ENCODE results near the gene COPB1. TPM values are rescaled to one million over a fixed set of nuclear protein-coding genes. Genes with fewer than 3 reads are reported as not detected.
A peak's percentile ranks its signal among the peaks of the same experiment; 100 is the strongest.

The COPB1 gene
- total and polyA plus RNA-seq, 8 donors, result 31.4 to 58.0 (median 44.9) TPM

DNA sequence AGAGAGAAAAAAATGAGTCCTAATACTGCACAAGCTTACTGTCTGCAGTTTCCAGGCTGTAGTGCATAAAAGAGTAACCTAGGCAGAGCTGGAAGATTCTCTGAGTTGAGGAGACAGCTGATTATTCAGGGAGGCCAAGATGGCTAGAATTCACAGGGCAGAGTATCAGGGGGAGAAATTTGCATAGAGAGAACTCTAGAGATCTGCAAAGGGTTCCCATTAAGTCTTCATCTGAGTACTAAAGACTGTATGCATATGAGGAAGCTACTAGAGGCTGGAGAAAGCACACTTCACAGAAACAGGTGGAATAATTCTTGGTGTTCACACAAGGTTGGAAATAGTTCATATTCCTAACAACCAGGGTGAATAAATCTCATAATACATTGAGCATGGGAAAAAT, 74.0 kb downstream of the COPB1 start:
- no peak for DNase-seq
- TF ChIP-seq, protein P1, sequence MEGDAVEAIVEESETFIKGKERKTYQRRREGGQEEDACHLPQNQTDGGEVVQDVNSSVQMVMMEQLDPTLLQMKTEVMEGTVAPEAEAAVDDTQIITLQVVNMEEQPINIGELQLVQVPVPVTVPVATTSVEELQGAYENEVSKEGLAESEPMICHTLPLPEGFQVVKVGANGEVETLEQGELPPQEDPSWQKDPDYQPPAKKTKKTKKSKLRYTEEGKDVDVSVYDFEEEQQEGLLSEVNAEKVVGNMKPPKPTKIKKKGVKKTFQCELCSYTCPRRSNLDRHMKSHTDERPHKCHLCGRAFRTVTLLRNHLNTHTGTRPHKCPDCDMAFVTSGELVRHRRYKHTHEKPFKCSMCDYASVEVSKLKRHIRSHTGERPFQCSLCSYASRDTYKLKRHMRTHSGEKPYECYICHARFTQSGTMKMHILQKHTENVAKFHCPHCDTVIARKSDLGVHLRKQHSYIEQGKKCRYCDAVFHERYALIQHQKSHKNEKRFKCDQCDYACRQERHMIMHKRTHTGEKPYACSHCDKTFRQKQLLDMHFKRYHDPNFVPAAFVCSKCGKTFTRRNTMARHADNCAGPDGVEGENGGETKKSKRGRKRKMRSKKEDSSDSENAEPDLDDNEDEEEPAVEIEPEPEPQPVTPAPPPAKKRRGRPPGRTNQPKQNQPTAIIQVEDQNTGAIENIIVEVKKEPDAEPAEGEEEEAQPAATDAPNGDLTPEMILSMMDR (IDR thresholded peaks at IDR 0.05), result no peak
- no peaks in the 10 kb centered on the region for H3K4me1 ChIP-seq
- H3K27ac ChIP-seq, result no peak overlapping the region
- intact Hi-C loops (cut with DNase I), result no loop called here
- H3K36me3 ChIP-seq, result no peaks in the 10 kb centered on the region
- no peak overlapping the region for H3K4me3 ChIP-seq
- ATAC-seq, result no peak
- no peaks in the 10 kb centered on the region for H3K27me3 ChIP-seq
- no peaks in the 10 kb centered on the region for H3K9me3 ChIP-seq
- no peak for FAIRE-seq

DNA sequence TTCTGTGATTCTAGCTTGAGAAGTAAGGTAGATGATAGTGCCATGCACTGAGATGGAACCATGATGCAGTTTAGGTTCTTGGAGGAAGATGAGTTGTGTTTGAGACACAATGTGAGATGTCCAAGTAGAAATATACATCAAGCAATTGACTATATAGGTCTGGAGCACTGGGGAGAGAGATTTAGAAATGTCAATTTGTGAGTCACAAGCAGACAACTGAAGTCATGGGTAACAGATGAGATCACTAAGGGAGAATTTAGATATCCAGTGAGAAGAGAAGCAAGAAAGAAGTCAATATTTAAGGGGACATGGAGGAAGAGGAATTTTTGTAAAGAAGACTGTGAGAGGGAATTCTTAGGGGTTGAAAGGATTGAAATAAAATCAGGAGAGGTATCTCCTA, 75.5 kb downstream of the COPB1 start:
- Histone ChIP-seq H3K27ac (no peak overlapping the region), H3K9me3 (no peaks in the 10 kb centered on the region), H3K36me3 (no peaks in the 10 kb centered on the region), H3K4me3 (no peak overlapping the region), H3K27me3 (no peaks in the 10 kb centered on the region), H3K4me1 (no peaks in the 10 kb centered on the region)
- TF ChIP-seq, protein P1 (IDR thresholded peaks at IDR 0.05), result no peak
- FAIRE-seq (no peak), DNase-seq (no peak), ATAC-seq (no peak)
- intact Hi-C loops (cut with DNase I), result no loop called here

DNA sequence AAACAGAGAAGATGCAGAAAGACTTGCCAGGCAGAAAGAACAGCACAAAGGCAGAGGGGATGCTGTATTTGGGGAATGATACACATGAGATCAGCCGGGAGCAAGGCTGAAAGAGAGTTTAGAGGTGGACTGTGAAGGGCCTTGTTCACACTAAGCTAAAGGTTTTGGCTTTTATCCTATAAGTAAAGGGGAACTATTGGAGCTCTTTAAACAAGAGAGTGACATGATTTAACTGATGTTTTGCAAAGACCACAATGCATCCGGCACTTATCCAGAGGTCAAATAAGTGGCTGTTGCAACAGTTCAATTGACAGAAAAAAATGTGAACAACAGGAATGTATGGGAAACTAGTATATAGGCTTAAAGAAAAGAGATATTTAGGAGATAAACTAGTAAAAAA, 76.0 kb downstream of the COPB1 start:
- intact Hi-C loops (cut with DNase I), result no loop called here
- FAIRE-seq (no peak), ATAC-seq (no peak), DNase-seq (no peak)
- WGBS, 2 donors, result 87 to 89% methylated on average over 2 of the region's 2 CpGs
- no peak overlapping the region for H3K4me3 ChIP-seq
- H3K36me3 ChIP-seq, result no peaks in the 10 kb centered on the region
- H3K27ac ChIP-seq, result no peak overlapping the region
- no peaks in the 10 kb centered on the region for H3K4me1 ChIP-seq
- no peaks in the 10 kb centered on the region for H3K9me3 ChIP-seq
- no peaks in the 10 kb centered on the region for H3K27me3 ChIP-seq
- TF ChIP-seq, protein P1 (IDR thresholded peaks at IDR 0.05), result no peak

DNA sequence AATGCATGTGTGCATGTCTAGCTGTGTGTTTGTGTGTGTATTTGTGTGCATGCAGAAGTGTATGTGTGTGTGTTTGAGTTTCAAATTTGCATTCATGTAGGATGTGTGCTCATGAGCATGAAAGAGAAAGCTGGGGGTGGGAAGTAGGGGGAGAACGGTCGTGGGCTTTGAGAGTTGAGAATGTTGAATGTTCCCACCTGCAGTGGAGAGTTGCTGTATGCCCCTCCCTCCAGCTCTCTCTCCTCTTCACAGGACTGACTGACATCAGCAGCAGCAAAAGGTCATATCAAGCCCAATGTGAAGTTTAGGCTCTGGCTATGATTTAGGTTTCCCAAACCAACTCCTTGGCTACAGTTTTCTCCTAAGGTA, 76.8 kb downstream of the COPB1 start:
- ATAC-seq (peak in 3 of 4 donors; percentile 12 to 24 (median 22)), FAIRE-seq (no peak)

DNA sequence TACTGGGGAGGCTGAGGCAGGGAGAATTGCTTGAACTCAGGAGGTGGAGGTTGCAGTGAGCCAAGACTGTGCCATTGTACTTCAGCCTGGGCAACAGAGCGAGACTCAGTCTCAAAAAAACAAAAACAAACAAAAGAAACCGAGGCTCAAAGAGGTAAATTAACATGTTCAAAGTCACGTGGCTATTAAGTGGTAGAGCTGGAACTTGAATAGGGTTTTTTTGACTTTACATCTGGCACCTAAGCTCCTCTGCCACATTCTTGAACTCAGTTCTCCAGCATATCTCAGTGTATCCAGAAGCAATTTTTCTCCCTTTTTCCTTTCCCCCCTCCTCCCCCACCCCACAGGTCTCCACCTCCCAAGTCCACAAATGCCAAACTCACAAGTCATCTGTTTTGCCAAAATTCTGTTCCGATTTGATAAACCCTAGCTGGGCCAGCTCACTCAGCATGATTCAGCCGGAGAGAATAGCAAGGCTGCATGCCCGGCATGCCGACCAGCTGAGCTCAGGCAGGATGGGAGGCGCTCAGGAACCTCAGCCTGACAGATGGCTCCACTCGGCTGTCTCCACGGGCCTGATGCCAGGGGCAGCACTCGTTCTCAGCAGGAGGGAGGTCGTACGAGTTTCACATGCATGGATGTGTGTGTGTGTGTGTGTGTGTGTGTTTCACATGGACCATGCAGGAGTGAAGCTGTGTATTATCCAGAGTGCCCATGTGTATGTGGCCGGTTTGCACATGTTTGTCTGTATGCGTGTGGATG, 77.4 kb downstream of the COPB1 start:
- intact Hi-C loops (cut with DNase I), result no loop called here
- WGBS, 2 donors, result 36 to 39% methylated on average over 15 of the region's 15 CpGs
- Histone ChIP-seq H3K4me3 (no peak overlapping the region), H3K27me3 (no peaks in the 10 kb centered on the region), H3K4me1 (no peaks in the 10 kb centered on the region), H3K27ac (peak overlapping the region in 2 of 4 donors; percentile 44 to 53), H3K9me3 (no peaks in the 10 kb centered on the region), H3K36me3 (no peaks in the 10 kb centered on the region)
- FAIRE-seq, result no peak
- TF ChIP-seq, protein P1 (IDR thresholded peaks at IDR 0.05), result no peak
- ATAC-seq, result peak; percentile 87 to 95 (median 93)
- peak; percentile 41 to 77 (median 66) for DNase-seq

More for the DNA sequence above, 76.8 kb downstream of the COPB1 start:
- Histone ChIP-seq H3K4me3 (no peak overlapping the region), H3K27me3 (no peaks in the 10 kb centered on the region), H3K4me1 (no peaks in the 10 kb centered on the region), H3K36me3 (no peaks in the 10 kb centered on the region), H3K9me3 (no peaks in the 10 kb centered on the region), H3K27ac (peak overlapping the region in 1 of 4 donors; percentile 53)
- 3 to 21% methylated on average over 2 of the region's 2 CpGs for WGBS, 2 donors
- DNase-seq, result no peak
- TF ChIP-seq, protein P1 (IDR thresholded peaks at IDR 0.05), result no peak
- intact Hi-C loops (cut with DNase I), result no loop called here

Measured in pancreas (tissue), 10 donors.